MM.1S (cell line): ENCODE results near the gene CCDC158.

Experiments used
- DNase-seq: peaks from one replicate; pipeline ENCODE4 v3.0.0-alpha.2; 2015
- H2AFZ ChIP-seq: fragments of 300-600 bp; sonication (generic); 2 replicates; pipeline ENCODE4 v1.6.0; 2016; ENCODE audit warnings: antibody characterized with exemption, low read length
- H3F3A ChIP-seq: fragments of 300-600 bp; sonication (generic); 2 replicates; pipeline ENCODE4 v1.6.1; 2016; ENCODE audit warnings: mild to moderate bottlenecking, antibody characterized with exemption, low read length, moderate library complexity, mixed read lengths; ENCODE audit not compliant: insufficient read depth
- H3K27ac ChIP-seq: fragments of 300-600 bp; sonication (generic); 2 replicates; pipeline ENCODE4 v1.5.1; 2016; ENCODE audit warnings: mild to moderate bottlenecking, low read length
- H3K27me3 ChIP-seq: fragments of 300-600 bp; sonication (generic); replicated peaks from 2 replicates; pipeline ENCODE4 v1.6.0; 2016; ENCODE audit warnings: low read length; ENCODE audit not compliant: insufficient read depth
- H3K36me3 ChIP-seq: fragments of 300-600 bp; sonication (generic); replicated peaks from 2 replicates; pipeline ENCODE4 v1.6.1; 2016; ENCODE audit warnings: mild to moderate bottlenecking, low read length, mixed read lengths; ENCODE audit not compliant: insufficient read depth
- H3K4me1 ChIP-seq: fragments of 300-600 bp; sonication (generic); 2 replicates; pipeline ENCODE4 v1.6.1; 2016; ENCODE audit warnings: low read length, mixed read lengths
- H3K4me2 ChIP-seq: fragments of 300-600 bp; sonication (generic); 2 replicates; pipeline ENCODE4 v1.6.0; 2016; ENCODE audit warnings: low read depth, low read length
- H3K4me3 ChIP-seq: fragments of 300-600 bp; sonication (generic); 2 replicates; pipeline ENCODE4 v1.5.1; 2016; ENCODE audit warnings: low read length, mixed read lengths
- H3K79me2 ChIP-seq: fragments of 300-600 bp; sonication (generic); 2 replicates; pipeline ENCODE4 v1.6.1; 2016; ENCODE audit warnings: mixed run types, low read length, mixed read lengths
- H3K9ac ChIP-seq: fragments of 300-600 bp; sonication (generic); 2 replicates; pipeline ENCODE4 v1.6.1; 2016; ENCODE audit warnings: low read length, mixed read lengths
- H3K9me2 ChIP-seq: fragments of 300-600 bp; sonication (generic); replicated peaks from 2 replicates; pipeline ENCODE4 v1.6.1; 2016; ENCODE audit warnings: mild to moderate bottlenecking, low read length, mixed read lengths; ENCODE audit not compliant: insufficient read depth
- H3K9me3 ChIP-seq: fragments of 300-600 bp; sonication (generic); replicated peaks from 2 replicates; pipeline ENCODE4 v1.6.1; 2016; ENCODE audit warnings: mild to moderate bottlenecking, low read length, mixed read lengths; ENCODE audit not compliant: insufficient read depth
- H4K20me1 ChIP-seq: fragments of 300-600 bp; sonication (generic); 2 replicates; pipeline ENCODE4 v1.6.1; 2016; ENCODE audit warnings: mild to moderate bottlenecking, low read length, moderate library complexity, mixed read lengths; ENCODE audit not compliant: insufficient read depth
- CTCF ChIP-seq: fragments of 300-600 bp; sonication (generic); IDR thresholded peaks from 2 replicates; pipeline ENCODE4 v1.5.1; 2016; ENCODE audit warnings: antibody characterized with exemption, low read length, mixed read lengths
- EZH2 ChIP-seq: fragments of 300-600 bp; sonication (generic); optimal IDR thresholded peaks from 2 replicates; pipeline ENCODE3; 2017; ENCODE audit warnings: low read depth, mild to moderate bottlenecking, antibody characterized with exemption, low read length, mixed read lengths
- EZH2phosphoT487 ChIP-seq: fragments of 300-600 bp; sonication (generic); IDR thresholded peaks from 2 replicates; pipeline ENCODE4 v1.6.1; 2018; ENCODE audit warnings: antibody characterized with exemption, low read length

The CCDC158 gene

GRCh38 chr4:76463568-76463967, 42.6 kb upstream of the CCDC158 start:
- no peaks in the 10 kb centered on the region for H3K27me3 ChIP-seq

GRCh38 chr4:76459291-76459723, 38.4 kb upstream of the CCDC158 start:
- Histone ChIP-seq H3K4me2 (no peak overlapping the region), H3K4me3 (no peak overlapping the region), H3K79me2 (no peaks in the 10 kb centered on the region)

More at GRCh38 chr4:76463568-76463967, 42.6 kb upstream of the CCDC158 start:
- no peaks in the 10 kb centered on the region for H3K4me1 ChIP-seq
- H2AFZ ChIP-seq, result no peak overlapping the region
- H4K20me1 ChIP-seq, result no peaks in the 10 kb centered on the region
- H3K9ac ChIP-seq, result no peak overlapping the region
- H3K9me3 ChIP-seq, result no peaks in the 10 kb centered on the region
- no peak overlapping the region for H3K4me2 ChIP-seq
- no peaks in the 10 kb centered on the region for H3K79me2 ChIP-seq
- DNase-seq, result no peak
- TF ChIP-seq CTCF (no peak), EZH2phosphoT487 (no peak), EZH2 (no peak)
- no peak overlapping the region for H3K4me3 ChIP-seq
- no peaks in the 10 kb centered on the region for H3K36me3 ChIP-seq
- no peaks in the 10 kb centered on the region for H3K9me2 ChIP-seq
- H3F3A ChIP-seq, result no peaks in the 10 kb centered on the region
- H3K27ac ChIP-seq, result no peak overlapping the region

GRCh38 chr4:76458825-76459224, 37.9 kb upstream of the CCDC158 start:
- no peak overlapping the region for H3K4me3 ChIP-seq
- no peaks in the 10 kb centered on the region for H3K27me3 ChIP-seq
- H4K20me1 ChIP-seq, result no peaks in the 10 kb centered on the region
- DNase-seq, result no peak
- H3K9me3 ChIP-seq, result no peaks in the 10 kb centered on the region
- no peaks in the 10 kb centered on the region for H3K9me2 ChIP-seq
- TF ChIP-seq EZH2phosphoT487, result no peak
- H3K27ac ChIP-seq, result no peak overlapping the region
- no peaks in the 10 kb centered on the region for H3K79me2 ChIP-seq
- no peak overlapping the region for H3K9ac ChIP-seq
- no peak overlapping the region for H3K4me2 ChIP-seq
- no peaks in the 10 kb centered on the region for H3K36me3 ChIP-seq
- H3K4me1 ChIP-seq, result no peaks in the 10 kb centered on the region
- no peaks in the 10 kb centered on the region for H3F3A ChIP-seq
- no peak overlapping the region for H2AFZ ChIP-seq

More at GRCh38 chr4:76459291-76459723, 38.4 kb upstream of the CCDC158 start:
- H2AFZ ChIP-seq, result no peak overlapping the region
- H3K9ac ChIP-seq, result no peak overlapping the region
- H3K27ac ChIP-seq, result no peak overlapping the region
- H4K20me1 ChIP-seq, result no peaks in the 10 kb centered on the region
- H3K9me3 ChIP-seq, result no peaks in the 10 kb centered on the region
- TF ChIP-seq EZH2phosphoT487, result no peak
- no peak for TF ChIP-seq CTCF
- no peak for TF ChIP-seq EZH2
- H3K4me1 ChIP-seq, result no peaks in the 10 kb centered on the region
- no peak for DNase-seq
- H3K9me2 ChIP-seq, result no peaks in the 10 kb centered on the region
- no peaks in the 10 kb centered on the region for H3K36me3 ChIP-seq
- no peaks in the 10 kb centered on the region for H3K27me3 ChIP-seq
- no peaks in the 10 kb centered on the region for H3F3A ChIP-seq

GRCh38 chr4:76458297-76458696, 37.4 kb upstream of the CCDC158 start:
- Histone ChIP-seq H3K27ac (no peak overlapping the region), H3K4me2 (no peak overlapping the region), H3K36me3 (no peaks in the 10 kb centered on the region), H2AFZ (no peak overlapping the region), H3K9me2 (no peaks in the 10 kb centered on the region), H4K20me1 (no peaks in the 10 kb centered on the region), H3K4me1 (no peaks in the 10 kb centered on the region), H3K9ac (no peak overlapping the region), H3K9me3 (no peaks in the 10 kb centered on the region), H3F3A (no peaks in the 10 kb centered on the region), H3K79me2 (no peaks in the 10 kb centered on the region), H3K4me3 (no peak overlapping the region), H3K27me3 (no peaks in the 10 kb centered on the region)
- DNase-seq, result no peak
- TF ChIP-seq EZH2, result no peak
